CD4-positive, alpha-beta T cell treated with Interleukin-15 for 4 hours (primary cell): Measurements from ENCODE around the gene TLCD5.

Experiments
- DNase-seq: peaks from one replicate; pipeline ENCODE4 v3.0.0-alpha.2; 2020; ENCODE audit warnings: low spot score

The TLCD5 gene

DNA sequence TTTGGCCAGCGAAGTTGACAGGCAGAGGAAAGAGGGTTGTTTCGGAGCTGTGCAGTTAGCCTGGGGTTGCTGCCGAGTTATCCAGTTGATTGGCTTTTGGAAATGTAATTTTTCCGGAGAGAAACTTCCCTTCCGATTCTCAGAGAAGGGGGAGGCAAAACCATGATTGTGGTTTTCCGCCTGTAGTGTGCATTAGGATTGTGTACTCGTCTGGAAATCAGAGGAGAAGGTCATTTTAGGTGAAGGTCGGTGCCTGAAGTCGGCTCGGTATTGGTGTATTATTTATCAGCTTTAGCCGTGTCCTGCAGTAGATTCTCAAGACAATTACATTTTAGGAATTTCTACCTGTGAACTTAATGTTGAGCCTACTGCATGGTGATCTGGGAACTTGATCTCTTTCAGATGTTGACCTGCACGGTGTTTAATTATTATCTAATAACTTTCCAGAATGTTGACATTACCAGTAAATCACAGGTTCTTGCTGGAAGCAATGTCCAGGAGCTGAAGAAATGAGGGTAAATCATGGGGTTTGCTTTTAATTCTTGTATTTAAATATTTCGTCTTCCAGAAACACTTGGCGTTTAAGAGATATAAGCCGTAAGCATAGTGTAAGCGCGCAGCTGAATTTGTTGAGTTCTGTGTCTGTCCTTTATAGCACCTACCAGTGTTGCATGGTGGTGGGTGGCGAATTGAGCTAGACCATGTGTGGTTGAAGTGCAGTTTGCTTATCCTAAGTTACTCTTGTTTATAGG lies 12.4 kb downstream of the TLCD5 start:
- DNase-seq = no peak

DNA sequence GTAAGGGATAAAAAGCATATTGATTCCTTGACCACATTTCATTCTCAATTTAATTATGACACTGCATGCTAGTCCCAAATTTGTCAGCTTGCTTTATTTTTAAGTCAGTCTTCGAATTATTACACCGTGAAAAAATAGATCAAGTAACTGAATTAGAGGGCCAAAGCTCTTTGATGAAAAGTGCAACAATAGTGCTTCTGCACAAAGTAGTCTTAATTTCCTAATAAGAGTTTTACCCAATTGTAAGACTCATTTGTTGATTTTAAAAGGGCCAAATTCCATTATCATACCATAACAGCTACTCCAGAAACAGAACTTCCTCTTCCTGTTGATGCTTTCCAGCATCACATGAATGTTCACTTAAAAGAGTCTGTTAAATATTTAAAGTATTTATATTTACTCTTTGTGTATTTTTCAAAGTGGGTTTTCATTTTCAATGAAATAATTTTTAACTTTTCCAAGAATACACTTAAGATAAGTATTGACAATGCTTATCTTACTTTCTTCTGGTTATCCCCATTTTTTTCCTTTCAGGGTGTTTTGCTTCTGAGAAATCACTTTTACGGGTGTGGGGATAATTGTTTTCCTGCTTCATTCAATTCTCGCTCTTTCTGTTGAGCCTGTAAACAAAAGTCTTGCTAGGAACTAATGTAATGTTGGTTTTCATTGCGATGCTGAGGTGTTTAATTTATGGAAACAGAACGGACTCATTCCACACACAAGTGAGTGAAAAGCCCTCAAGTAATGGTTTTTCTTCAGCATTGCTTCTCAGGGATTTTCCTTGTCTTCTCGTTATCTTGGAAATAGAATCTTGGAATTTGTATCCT lies 13.2 kb downstream of the TLCD5 start:
- DNase-seq = no peak

DNA sequence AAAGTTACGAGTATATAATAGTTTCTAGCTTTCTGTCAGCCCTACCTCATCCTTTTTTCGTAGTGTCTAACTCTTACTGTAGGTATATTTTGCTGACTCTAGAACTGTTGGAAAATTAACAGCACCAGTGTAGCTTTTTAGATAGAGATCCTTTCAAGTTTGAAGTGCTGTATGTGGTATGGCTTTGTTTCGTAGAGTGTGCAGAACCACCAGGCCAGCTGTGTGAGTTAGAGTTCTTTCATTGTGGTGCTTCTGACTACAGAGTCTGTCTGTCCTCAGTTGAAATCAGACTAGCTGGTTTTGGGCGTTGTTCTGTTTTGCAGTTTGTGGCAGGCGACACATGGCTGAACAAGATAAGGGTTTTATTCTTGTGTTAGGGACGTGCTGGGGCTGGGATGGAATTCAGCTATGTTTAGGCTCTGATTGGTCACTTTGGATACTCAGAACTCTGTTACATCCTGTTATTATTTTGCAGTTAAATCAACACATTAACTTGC lies 14.3 kb downstream of the TLCD5 start:
- DNase-seq = no peak

DNA sequence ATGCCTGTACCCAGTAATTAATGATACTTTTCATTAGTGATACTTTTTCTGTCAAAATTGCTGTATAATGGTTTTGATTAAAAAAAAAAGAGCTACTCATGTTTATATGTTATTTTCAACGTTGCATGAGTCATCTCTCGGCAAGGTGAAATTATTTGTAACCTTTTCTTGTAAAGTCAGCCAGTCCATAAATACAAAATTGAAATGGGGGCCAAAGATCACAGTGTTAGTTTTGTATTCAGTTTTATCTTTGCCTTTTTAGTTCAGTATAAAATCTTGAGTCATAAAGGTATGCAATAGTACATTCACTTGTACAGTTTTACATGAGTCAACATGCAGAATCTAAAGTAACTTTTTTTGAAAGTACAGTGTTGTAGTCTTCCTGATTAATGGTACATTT lies 15.4 kb downstream of the TLCD5 start:
- DNase-seq = no peak

DNA sequence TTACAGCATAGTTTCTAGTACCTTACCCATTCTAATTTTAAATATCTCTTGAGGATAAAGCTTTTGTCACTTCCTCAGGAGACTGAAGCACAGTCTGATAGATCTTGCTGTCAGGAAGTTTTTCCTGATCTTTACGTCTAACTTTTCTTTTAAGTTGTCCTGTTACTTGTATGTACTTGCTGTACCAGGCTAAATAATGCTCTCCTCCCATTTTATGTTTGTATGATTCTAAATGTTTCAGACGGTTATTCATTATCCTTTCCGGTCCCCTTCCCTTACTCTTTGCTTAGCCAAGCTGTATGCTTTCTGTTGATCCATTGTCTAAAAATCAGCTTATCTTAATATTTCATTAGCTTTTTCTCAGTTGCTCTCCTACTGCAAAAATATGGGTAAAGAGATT lies 17.1 kb downstream of the TLCD5 start:
- no peak for DNase-seq

DNA sequence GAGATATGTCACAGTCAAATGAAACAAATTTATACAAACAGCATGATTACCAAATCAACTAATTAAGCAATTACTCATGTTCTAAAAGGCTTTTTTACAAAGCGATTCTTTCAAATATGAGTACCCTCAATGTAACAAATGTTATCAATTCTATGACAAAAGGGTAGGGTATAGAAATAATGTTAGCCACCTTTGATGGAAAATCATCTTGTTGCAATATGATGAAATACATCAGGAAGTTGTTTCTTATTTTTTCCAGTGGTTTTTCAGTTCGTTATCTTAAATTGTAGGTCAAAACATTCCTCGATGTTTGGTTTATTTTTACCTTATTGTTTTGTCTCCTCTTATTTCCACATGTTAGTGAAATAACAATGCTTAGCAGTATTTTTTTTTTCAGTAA lies 17.6 kb downstream of the TLCD5 start:
- DNase-seq = no peak

DNA sequence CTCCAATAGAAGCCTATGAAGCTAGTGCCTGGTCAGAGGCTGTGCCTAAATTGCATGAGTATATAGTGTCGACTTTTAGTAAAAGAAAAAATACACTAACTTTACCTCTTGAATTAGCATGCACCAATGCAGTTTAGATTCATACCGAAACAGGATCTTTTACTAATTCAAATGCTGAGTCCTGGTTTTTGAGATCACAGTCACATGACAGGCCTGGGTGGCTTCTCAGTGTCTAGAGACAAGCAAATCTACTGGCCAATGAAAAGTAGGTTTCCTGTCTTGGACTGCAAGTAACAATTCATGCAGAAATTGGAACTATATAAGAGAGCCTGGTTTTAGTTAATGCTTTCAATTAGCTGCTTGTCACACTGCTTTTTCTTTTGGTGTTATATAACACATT lies 18.3 kb downstream of the TLCD5 start:
- no peak for DNase-seq

DNA sequence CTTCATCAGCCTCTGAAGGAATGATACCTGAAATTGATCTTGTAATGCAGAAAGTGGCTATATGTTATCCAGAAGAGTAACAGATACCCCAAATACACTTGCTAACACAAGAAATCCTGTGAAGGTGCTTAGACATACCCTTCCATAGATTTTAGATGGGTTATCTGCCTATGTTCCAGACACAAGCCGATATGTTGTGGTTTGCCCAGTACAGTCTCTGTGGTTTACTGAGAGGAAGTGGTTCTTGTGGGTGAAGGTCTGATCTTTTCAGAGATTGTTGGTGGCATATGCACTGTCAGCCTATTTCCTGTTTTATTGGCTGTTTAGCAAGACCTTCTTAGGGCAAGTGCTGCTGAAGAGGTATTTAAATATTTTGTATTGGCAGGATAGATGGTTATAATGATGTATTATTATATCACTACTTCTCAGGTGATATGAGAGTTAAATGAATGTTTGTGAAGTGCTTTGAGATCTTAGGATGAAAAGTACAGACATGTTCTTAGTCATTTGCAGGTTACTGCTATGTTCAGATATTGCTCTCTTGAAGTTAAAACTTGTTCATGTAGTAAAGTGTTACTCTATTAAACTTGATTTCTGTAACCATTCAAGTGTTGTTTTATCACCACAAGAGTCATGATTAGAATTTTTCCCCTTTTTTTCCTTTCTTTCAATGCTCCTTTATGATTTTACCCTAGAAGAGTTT lies 19.4 kb downstream of the TLCD5 start:
- peak; percentile 75 for DNase-seq

DNA sequence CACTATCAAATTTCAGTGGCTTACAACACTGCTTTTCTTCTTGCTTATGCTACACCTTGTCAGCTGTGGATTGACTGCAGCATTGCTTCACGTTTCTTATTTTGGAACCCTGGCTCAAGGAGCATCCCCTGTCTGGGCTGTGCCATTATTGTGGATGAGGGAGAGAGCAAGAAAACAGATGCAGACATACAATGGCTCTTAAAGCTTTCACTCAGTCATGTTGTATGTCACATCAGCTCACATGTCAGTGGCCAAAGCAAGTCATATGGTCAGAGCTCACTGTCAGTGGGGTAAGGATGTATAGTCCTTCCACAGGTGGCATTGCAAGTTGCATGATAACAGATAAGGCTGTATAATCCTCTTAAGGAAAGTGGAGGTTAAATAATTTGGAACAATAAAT lies 21.1 kb downstream of the TLCD5 start:
- DNase-seq = no peak

DNA sequence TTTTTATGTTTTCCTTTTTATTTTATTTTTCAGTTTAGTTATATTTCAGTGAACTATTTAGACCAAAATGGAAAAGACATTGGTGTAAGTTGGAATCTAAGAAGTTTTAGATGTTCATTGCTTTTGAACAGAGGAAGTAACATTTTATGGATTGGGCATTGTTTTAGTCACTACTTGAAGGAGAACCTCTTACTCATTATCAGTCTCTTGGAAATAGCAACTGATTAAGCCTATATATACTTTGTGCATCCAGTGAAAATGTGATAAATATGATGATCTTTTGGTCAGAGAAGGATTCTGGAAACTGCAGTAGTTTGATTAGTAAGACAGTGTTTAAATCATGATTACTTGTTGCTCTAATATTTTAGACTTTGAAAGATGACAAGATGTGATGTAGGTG lies 25.5 kb downstream of the TLCD5 start:
- no peak for DNase-seq

DNA sequence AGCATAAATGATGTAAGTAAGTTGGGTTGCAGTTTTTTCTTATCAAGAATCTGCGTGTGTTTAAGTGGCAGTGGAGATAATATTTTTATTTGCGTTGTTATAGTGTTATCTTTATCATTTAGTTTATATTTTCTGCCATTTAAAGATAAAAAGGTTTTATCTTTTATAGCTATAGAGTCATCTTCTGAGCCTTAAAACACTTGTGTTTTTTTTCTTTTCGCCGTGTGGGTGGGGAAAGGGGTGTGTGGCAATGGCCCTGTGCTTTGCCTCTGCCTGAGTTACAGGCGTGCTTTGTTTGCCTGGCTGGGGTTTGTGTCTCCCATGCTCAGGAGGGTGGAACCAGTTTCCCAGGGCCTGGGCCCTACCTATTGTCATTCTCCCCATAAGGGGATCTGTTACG lies 27.3 kb downstream of the TLCD5 start:
- DNase-seq = no peak

DNA sequence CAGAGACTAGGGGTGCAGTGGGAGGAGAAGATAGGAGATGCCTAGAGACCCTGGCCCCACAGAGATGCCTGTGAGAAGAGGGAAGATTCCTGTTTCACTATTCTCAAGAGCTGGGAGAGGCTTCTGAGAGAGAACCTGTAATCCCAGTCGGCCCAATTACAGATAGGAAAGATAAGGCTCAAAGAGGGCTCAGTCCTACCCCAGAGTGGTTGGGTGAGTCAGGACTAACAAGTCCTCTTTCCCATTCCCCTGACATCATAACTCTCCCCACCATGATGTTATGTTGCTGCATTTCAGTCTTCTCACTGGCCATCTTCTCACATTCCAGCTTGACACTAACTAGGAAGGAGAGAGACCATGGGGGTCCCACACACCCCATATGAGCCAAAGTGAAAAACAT lies 29.0 kb downstream of the TLCD5 start:
- no peak for DNase-seq

DNA sequence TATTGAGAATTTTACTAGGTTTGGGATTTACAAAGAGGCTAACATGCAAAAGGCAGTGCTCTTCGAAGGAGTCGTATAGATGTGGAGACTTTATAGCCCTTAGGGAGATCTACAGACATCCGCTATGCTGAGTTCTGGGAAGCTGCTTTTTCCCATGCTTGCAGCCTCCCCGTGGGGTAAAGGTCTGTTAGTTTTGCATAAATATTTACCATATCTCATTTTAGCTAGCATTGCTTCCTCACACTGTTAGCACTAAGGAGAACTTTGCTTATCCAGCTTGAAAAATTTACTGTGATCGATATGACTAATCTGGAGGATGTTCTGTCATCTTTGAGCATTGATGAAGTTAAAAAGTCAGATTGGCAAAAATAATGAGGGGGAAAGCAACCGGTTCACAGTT lies 29.7 kb downstream of the TLCD5 start:
- DNase-seq = no peak

DNA sequence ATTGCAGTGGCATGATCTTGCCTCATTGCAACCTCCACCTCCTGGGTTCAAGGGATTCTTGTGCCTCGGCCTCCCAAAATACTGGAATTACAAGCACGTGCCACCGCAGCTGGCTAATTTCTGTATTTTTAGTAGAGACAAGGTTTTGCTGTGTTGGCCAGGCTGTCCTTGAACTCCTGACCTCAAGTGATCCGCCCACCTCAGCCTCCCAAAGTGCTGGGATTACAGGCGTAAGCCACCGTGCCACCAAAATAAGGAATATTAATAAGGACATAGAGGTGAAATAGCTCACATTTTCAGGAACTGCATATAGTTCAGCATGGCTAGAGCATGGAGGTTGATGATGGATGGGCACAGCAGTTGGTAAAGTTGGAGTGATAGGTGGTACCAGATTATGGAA lies 32.5 kb downstream of the TLCD5 start:
- DNase-seq = no peak

DNA sequence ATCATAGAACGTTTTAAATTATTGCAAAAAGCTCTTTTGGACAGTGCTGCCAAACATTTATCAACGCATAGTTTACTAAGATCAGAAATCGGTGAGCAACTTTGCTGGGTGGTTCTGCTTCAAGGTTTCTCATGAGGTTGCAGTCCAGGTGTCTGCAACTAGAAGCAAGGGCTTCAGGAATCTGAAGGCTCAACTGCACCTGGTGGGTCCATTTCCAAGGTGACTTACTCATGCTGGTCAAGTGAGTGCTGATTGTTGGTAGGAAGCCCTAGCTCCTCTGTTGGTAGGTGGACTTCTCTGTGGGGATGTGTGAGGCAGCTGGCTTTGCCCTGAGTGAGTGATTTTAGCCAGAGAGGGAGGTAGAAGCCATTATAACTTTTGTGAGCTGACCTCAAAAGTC lies 33.6 kb downstream of the TLCD5 start:
- DNase-seq = no peak

DNA sequence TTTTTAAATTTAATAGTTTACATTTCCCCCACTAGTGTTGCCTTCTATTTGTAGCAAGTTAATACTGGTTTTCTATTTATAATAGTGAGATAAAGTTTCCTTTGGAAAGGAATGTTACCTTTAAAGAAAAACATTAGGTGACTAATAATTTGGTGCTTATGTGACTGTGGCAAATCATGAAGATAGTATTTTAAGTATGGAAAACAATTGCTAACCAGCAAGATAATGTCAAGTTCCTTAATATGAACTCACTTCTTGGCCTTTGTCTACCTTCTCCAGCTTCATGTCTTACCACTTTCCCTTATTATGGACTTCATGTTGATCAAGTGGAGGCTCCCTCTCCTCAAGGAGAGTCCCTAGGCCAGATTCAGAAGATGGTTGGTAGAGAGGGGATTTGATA lies 38.3 kb downstream of the TLCD5 start:
- DNase-seq = no peak

DNA sequence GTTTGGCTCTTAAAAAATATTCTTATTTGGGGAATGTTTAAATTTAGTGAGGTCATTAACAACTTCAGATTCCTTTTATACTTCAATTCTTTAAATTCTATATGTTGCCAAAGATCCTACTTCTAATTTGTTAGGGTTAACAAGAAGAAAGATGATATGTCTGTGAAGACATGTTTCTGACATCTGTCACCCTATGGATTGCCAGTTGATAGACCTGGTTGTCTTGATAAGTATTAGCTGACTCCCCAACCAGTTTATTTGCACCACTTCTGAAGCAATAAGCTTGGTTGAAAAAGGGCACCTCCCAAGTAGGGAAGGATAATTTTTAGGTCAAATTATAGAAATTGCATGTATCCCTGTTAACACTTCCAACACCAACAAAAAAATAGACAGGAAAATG lies 40.4 kb downstream of the TLCD5 start:
- no peak for DNase-seq

DNA sequence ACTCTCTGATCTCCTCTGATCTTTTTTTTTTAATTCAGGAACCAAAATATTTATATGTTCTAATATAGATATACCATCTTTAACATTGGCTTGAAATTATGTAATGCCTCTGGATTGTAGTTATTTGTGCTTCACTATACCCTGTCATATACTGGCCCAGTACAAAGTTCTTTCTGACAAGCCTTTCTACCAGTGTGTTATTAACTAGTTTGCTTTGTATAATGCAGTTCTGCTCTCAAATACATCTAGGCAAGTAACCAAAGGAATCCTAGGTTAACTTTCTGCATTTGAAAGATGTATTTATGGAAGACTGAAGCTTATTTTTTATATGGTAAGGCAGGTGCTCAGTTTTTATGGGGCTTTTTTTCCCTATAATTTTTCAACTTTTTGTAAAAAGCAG lies 47.2 kb downstream of the TLCD5 start:
- no peak for DNase-seq

DNA sequence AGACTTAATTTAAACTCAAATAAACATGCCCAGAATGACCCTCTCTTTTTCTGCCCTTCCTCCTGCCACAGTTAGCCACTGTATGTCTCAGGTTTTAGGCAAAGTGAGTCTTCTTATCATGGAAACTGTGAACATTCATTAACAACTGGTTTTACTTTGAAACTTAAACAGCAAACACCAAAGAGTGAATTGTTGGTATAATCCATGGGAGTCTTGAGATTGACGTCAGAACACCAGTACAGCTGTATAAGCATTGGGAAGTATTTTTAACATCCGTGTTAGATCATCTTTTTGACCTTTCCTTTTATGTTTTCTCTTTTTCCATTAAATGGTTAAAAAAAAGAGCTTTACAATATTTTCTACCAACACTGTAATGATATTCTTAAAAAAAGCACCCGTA lies 50.0 kb downstream of the TLCD5 start:
- DNase-seq = no peak

DNA sequence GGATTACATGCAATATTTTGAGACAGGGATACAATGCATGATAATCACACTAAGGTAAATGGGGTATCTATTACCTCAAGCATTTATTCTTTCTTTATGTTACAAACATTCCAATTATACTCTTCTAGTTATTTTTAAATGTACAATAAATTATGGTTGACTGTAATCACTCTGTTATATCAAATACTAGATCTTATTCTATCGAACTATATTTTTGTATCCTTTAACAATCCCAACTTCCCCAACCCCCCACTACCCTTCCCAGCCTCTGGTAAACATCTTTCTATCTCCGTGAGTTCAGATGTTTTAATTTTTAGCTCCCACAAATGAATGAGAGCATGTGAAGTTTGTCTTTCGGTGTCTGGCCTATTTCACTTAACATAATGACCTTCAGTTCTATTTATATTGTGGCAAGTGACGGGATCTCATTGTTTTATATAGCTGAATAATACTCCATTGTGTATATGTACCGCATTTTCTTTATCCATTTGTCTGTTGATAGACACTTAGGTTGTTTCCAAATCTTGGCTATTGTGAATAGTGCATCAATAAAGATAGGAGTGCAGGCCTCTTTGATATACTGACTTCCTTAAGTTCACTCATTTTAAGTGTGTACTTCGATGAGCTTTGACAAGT lies 51.6 kb downstream of the TLCD5 start:
- no peak for DNase-seq

DNA sequence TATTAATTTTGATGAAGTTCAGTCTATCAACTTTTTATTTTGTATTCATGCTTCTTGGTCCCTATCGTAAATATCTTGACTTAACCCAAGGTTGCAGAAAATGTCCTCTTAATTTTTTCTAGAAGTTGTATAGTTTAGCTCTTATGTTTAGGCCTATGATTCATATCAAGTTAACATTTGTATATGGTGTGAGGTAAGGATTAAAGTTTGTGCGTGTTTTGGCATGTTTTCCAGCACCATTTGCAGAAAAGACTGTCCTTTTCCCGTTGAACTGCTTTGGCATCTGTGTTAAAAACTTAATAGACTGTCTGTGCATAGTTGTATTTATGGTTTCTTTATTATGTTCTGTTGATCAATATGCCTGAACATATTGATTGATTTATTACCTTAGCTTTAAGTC lies 53.4 kb downstream of the TLCD5 start:
- no peak for DNase-seq

DNA sequence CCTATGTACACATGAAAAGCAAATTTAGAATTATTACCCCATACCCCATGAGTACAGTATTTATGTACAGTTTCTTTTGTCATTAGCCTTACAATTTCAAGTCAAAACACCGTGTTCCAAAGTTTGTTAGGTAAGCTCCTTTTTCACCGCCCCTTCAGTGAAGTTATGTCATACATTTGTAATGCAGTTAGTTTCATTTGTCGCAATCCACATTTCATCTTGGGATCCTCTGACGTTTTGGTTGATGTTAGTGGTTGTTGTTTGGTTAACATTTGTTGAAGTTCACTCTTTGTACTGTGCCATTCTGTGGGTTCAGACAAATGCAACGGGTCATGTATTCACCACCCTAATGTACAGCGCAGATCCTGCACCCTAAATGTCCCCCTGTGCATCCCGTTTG lies 56.3 kb downstream of the TLCD5 start:
- DNase-seq = no peak
